Transverse colon (tissue), 3 donors: ENCODE results near the gene CCDC142.

Source experiments
- CTCF ChIP-seq, 5 experiments: fragments of 200-600 bp in 3 of 5; fragments of 450-650 bp in 2 of 5; sonication (generic) in 3 of 5; IDR thresholded peaks; 1 replicate in 2 of 5; 2 replicates in 3 of 5; pipeline ENCODE4 v1.5.1; 2016 to 2017; ENCODE audit warnings: antibody characterized with exemption in 5 of 5, inconsistent platforms in 3 of 5, mild to moderate bottlenecking in 2 of 5, moderate library complexity in 1 of 5
- EP300 ChIP-seq: sonication (generic); formaldehyde crosslinking; IDR thresholded peaks from one replicate; pipeline ENCODE4 v1.6.1; 2017; ENCODE audit warnings: antibody characterized with exemption, low read depth

- TF ChIP-seq EP300, result no peak
- no peak for TF ChIP-seq CTCF (IDR thresholded peaks at IDR 0.05)
Measured at GRCh38 chr2:74499940-74500577, 17.3 kb upstream of the CCDC142 start.
